HG02852 (cell line): ENCODE measurements around the gene TAS2R43.
"Not testable (repeated sequence)": the region's sequence is repeated elsewhere in the genome, so short reads cannot be mapped to it uniquely, and the experiment has no call there.

Experiments used
- ATAC-seq: cut with Tn5 transposase; IDR thresholded peaks from one replicate; pipeline ENCODE4 v1.9.1; 2021; ENCODE audit warnings: mild to moderate bottlenecking, moderate library complexity; ENCODE audit not compliant: unreplicated experiment

The TAS2R43 gene

GRCh38 chr12:11062194-11062593 lies 29.9 kb downstream of the TAS2R43 start, which contains the start of gene TAS2R46:
Gene TAS2R46, minus strand, starts transcription at chr12:11062294. Its CDS starts 0 bp downstream, at chr12:11062294.
- ATAC-seq: not testable (repeated sequence)

- ATAC-seq: no peak
These were observed 32.3 kb downstream of the TAS2R43 start for GRCh38 chr12:11059784-11060183.

GRCh38 chr12:11059041-11059440 lies 33.1 kb downstream of the TAS2R43 start:
- ATAC-seq: no peak

GRCh38 chr12:11055306-11055705 lies 36.8 kb downstream of the TAS2R43 start:
- ATAC-seq: no peak

GRCh38 chr12:11049806-11050531 lies 42.1 kb downstream of the TAS2R43 start:
- ATAC-seq: not testable (repeated sequence)

GRCh38 chr12:11041366-11041765 lies 50.7 kb downstream of the TAS2R43 start:
- ATAC-seq: not testable (repeated sequence)
